Measurements from ENCODE around the gene DDA1.
"Not testable (repeated sequence)": the region's sequence is repeated elsewhere in the genome, so short reads cannot be mapped to it uniquely, and the experiment has no call there.

The DDA1 gene

GRCh38 chr19:17266026-17266425, 43.3 kb upstream of the DDA1 start:
- CTCF ChIA-PET, result no interaction called here
- H3K27ac ChIP-seq, result peak overlapping the region; percentile 74
- no peak for TF ChIP-seq CTCF (conservative IDR thresholded peaks at IDR 0.05; ENCODE audit: low read depth)

GRCh38 chr19:17266589-17266974, 42.8 kb upstream of the DDA1 start:
- H3K27ac ChIP-seq, result peak overlapping the region; percentile 74
- no peak for TF ChIP-seq CTCF (conservative IDR thresholded peaks at IDR 0.05; ENCODE audit: low read depth)
- CTCF ChIA-PET, result interaction anchor here (1.2 kb wide), 1 partner anchor 31 kb away, joined by 4 read pairs; no protein-coding TSS in a partner anchor
- POLR2A ChIA-PET (ENCODE audit: low non-redundant PET), result no interaction called here
- no peak for DNase-seq (ENCODE audit: low spot score)

More at GRCh38 chr19:17266026-17266425, 43.3 kb upstream of the DDA1 start:
- POLR2A ChIA-PET (ENCODE audit: low non-redundant PET), result no interaction called here
- no peak for DNase-seq (ENCODE audit: low spot score)

- POLR2A ChIA-PET (ENCODE audit: low non-redundant PET), result no interaction called here
- peak within 1 kb of the TSS; percentile 74 for H3K27ac ChIP-seq
- TF ChIP-seq CTCF (conservative IDR thresholded peaks at IDR 0.05; ENCODE audit: low read depth), result no peak
- CTCF ChIA-PET, result interaction anchor here (1.2 kb wide), 1 partner anchor 31 kb away, joined by 4 read pairs; no protein-coding TSS in a partner anchor
- DNase-seq (ENCODE audit: low spot score), result peak; percentile 100
Observed at GRCh38 chr19:17266975-17267788, 42.2 kb upstream of the DDA1 start, which contains the start of gene BABAM1. Gene BABAM1 (plus strand): TSS chr19:17267443. CDS start chr19:17268807, 1,364 bp downstream.

DNA sequence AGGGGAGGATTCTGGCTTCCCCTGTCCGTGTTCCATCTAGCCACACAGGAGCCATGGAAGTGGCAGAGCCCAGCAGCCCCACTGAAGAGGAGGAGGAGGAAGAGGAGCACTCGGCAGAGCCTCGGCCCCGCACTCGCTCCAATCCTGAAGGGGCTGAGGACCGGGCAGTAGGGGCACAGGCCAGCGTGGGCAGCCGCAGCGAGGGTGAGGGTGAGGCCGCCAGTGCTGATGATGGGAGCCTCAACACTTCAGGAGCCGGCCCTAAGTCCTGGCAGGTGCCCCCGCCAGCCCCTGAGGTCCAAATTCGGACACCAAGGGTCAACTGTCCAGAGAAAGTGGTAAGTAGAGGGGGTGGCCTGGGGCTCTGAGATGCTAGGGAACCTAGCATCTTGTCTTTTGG, 40.6 kb upstream of the DDA1 start:
- no peak for TF ChIP-seq CTCF (conservative IDR thresholded peaks at IDR 0.05; ENCODE audit: low read depth)
- ChIA-PET POLR2A (ENCODE audit: low non-redundant PET) (no interaction called here), CTCF (interaction anchor here (0.6 kb wide), 1 partner anchor 47 kb away, joined by 3 read pairs; no protein-coding TSS in a partner anchor)
- no peak for DNase-seq (ENCODE audit: low spot score)
- H3K27ac ChIP-seq, result peak overlapping the region; percentile 74

- H3K27ac ChIP-seq; DNase-seq (ENCODE audit: low spot score); POLR2A ChIA-PET (ENCODE audit: low non-redundant PET): not testable (repeated sequence)
- CTCF ChIA-PET, result interaction anchor here (1.6 kb wide), 1 partner anchor 9 kb away, joined by 4 read pairs; no protein-coding TSS in a partner anchor
Observed at GRCh38 chr19:17274892-17275291, 34.5 kb upstream of the DDA1 start.

GRCh38 chr19:17275441-17276175, 33.8 kb upstream of the DDA1 start:
- ChIA-PET CTCF (interaction anchor here (1.6 kb wide), 1 partner anchor 8 kb away, joined by 4 read pairs; no protein-coding TSS in a partner anchor), POLR2A (ENCODE audit: low non-redundant PET) (no interaction called here)
- no peak for DNase-seq (ENCODE audit: low spot score)
- TF ChIP-seq CTCF (conservative IDR thresholded peaks at IDR 0.05; ENCODE audit: low read depth), result no peak
- peak overlapping the region; percentile 2; the same call in 1 of the 2 replicates for H3K27ac ChIP-seq

Measured in RWPE1 (cell line).